Activated CD4-positive, alpha-beta T cell treated with anti-CD3 and anti-CD28 coated beads, Interleukin-2, Interleukin-6, amounts not matched to agents 100 ng/mL and 50 ng/mL, durations not matched to agents 16 hours and 8 hours (primary cell): ENCODE measurements around the gene MAML2.

Experiments used
- DNase-seq: peaks from one replicate; pipeline ENCODE4 v3.0.0-alpha.2; 2020

The MAML2 gene

GRCh38 chr11:96265220-96265737 lies 77.7 kb downstream of the MAML2 start:
- no peak for DNase-seq

- DNase-seq: no peak
These were observed 78.6 kb downstream of the MAML2 start for GRCh38 chr11:96264364-96264763.

- DNase-seq: no peak
These were observed 79.7 kb downstream of the MAML2 start for GRCh38 chr11:96263238-96263763.

- no peak for DNase-seq
These were observed 82.5 kb downstream of the MAML2 start for GRCh38 chr11:96260532-96260931.

GRCh38 chr11:96260067-96260511 lies 82.9 kb downstream of the MAML2 start:
- no peak for DNase-seq

- peak; percentile 36 for DNase-seq
These were observed 83.7 kb downstream of the MAML2 start for GRCh38 chr11:96259134-96259830.

- DNase-seq: peak; percentile 65
These were observed 84.7 kb downstream of the MAML2 start for GRCh38 chr11:96257972-96258934.

GRCh38 chr11:96257036-96257435 lies 86.0 kb downstream of the MAML2 start:
- DNase-seq: no peak

- DNase-seq: peak; percentile 55
These were observed 86.6 kb downstream of the MAML2 start for GRCh38 chr11:96256215-96257011.

GRCh38 chr11:96254854-96255253 lies 88.1 kb downstream of the MAML2 start:
- no peak for DNase-seq

GRCh38 chr11:96254087-96254486 lies 88.9 kb downstream of the MAML2 start:
- DNase-seq: peak; percentile 46

GRCh38 chr11:96246718-96247552 lies 96.1 kb downstream of the MAML2 start:
- DNase-seq: peak; percentile 39

GRCh38 chr11:96242971-96243647 lies 99.9 kb downstream of the MAML2 start:
- peak; percentile 89 for DNase-seq

GRCh38 chr11:96242191-96242847 lies 100.7 kb downstream of the MAML2 start:
- no peak for DNase-seq

GRCh38 chr11:96241331-96241841 lies 101.6 kb downstream of the MAML2 start:
- DNase-seq: no peak

GRCh38 chr11:96238563-96239135 lies 104.3 kb downstream of the MAML2 start:
- no peak for DNase-seq

GRCh38 chr11:96237766-96238266 lies 105.2 kb downstream of the MAML2 start:
- DNase-seq: no peak

GRCh38 chr11:96235751-96236150 lies 107.2 kb downstream of the MAML2 start:
- DNase-seq: peak; percentile 93

GRCh38 chr11:96234866-96235441 lies 108.0 kb downstream of the MAML2 start:
- DNase-seq: no peak
